H1 (cell line): ENCODE measurements around the gene CASR. TPM values are rescaled to one million over a fixed set of nuclear protein-coding genes. Genes with fewer than 3 reads are reported as not detected.

Source experiments
- CTCF ChIA-PET: fragments of 300-600 bp; sonication (Branson Sonifier 250); formaldehyde crosslinking; loops from one replicate; lab custom pipeline; 2021; ENCODE audit not compliant: partially characterized antibody; lab: Charles Lee
- POLR2A ChIA-PET: fragments of 300-600 bp; sonication (Branson Sonifier 250); formaldehyde crosslinking; loops from one replicate; lab custom pipeline; 2021; ENCODE audit warnings: inconsistent platforms; ENCODE audit not compliant: partially characterized antibody; lab: Charles Lee
- DNase-seq, 2 experiments: peaks; one replicate each; pipeline versions ENCODE4 v3.0.0 to v3.0.0-alpha.2; 2010 to 2022; ENCODE audit warnings: low spot score in 2 of 2, low read depth in 1 of 2, mixed read lengths in 1 of 2
- FAIRE-seq: peaks from 2 replicates; lab custom pipeline; 2011; peaks lifted over from hg19 to GRCh38; lab: Jason Lieb, UNC
- H2AFZ ChIP-seq: 2 replicates; pipeline ENCODE4 v1.8.1; 2012; ENCODE audit warnings: low read length, inconsistent platforms
- H2AK5ac ChIP-seq: 2 replicates; pipeline ENCODE4 v1.6.1; 2013; ENCODE audit warnings: low read depth, low read length
- H2BK120ac ChIP-seq: replicated peaks from 2 replicates; pipeline ENCODE3; 2013; ENCODE audit warnings: low read depth, low read length, inconsistent platforms
- H2BK12ac ChIP-seq: 2 replicates; pipeline ENCODE4 v1.6.1; 2013; ENCODE audit warnings: low read depth, low read length
- H2BK15ac ChIP-seq: 2 replicates; pipeline ENCODE4 v1.6.1; 2013; ENCODE audit warnings: low read length
- H2BK20ac ChIP-seq: 2 replicates; pipeline ENCODE4 v1.6.1; 2013; ENCODE audit warnings: low read length
- H2BK5ac ChIP-seq: 2 replicates; pipeline ENCODE4 v1.6.1; 2013; ENCODE audit warnings: low read depth, low read length
- H3K14ac ChIP-seq: 2 replicates; pipeline ENCODE4 v1.6.1; 2013; ENCODE audit warnings: inconsistent platforms; ENCODE audit not compliant: insufficient read length
- H3K18ac ChIP-seq: 2 replicates; pipeline ENCODE4 v1.6.1; 2013; ENCODE audit warnings: low read length; ENCODE audit errors: extremely low read depth
- H3K23ac ChIP-seq: 2 replicates; pipeline ENCODE4 v1.6.1; 2013; ENCODE audit warnings: inconsistent platforms; ENCODE audit not compliant: insufficient read length
- H3K23me2 ChIP-seq: 2 replicates; pipeline ENCODE4 v1.6.1; 2013; ENCODE audit warnings: low read depth, low read length
- H3K27ac ChIP-seq: 2 replicates; pipeline ENCODE4 v1.6.1; 2011; ENCODE audit warnings: low read depth, low read length, inconsistent platforms
- H3K27me3 ChIP-seq, 4 experiments: replicated peaks in 1 of 4; 1 replicate in 1 of 4; 2 replicates in 3 of 4; pipeline versions ENCODE4 v1.6.1 to v1.8.1; 2011 to 2013; ENCODE audit warnings: low read length in 3 of 4, mild to moderate bottlenecking in 3 of 4, inconsistent platforms in 2 of 4, mixed read lengths in 2 of 4, moderate library complexity in 1 of 4; ENCODE audit not compliant: control insufficient read depth in 3 of 4, insufficient read depth in 3 of 4; ENCODE audit errors: extremely low read depth in 1 of 4
- H3K36me3 ChIP-seq, 4 experiments: 2 replicates each; pipeline versions ENCODE4 v1.6.1 to v1.8.1; 2011 to 2013; ENCODE audit warnings: mild to moderate bottlenecking in 4 of 4, low read length in 3 of 4, moderate library complexity in 2 of 4, control low read depth in 1 of 4, inconsistent platforms in 1 of 4; ENCODE audit not compliant: insufficient read depth in 4 of 4, control insufficient read depth in 2 of 4
- H3K4ac ChIP-seq: replicated peaks from 2 replicates; pipeline ENCODE3; 2013; ENCODE audit warnings: low read length, low read depth, mixed read lengths, inconsistent platforms; ENCODE audit not compliant: insufficient read length
- H3K4me1 ChIP-seq, 4 experiments: replicated peaks in 1 of 4; 1 replicate in 1 of 4; 2 replicates in 3 of 4; pipeline versions ENCODE4 v1.6.1 to v1.8.1; 2011 to 2013; ENCODE audit warnings: low read length in 3 of 4, inconsistent platforms in 2 of 4, mixed read lengths in 1 of 4; ENCODE audit not compliant: insufficient read depth in 4 of 4, control insufficient read depth in 3 of 4
- H3K4me2 ChIP-seq, 2 experiments: 2 replicates each; pipeline versions ENCODE4 v1.6.1 to v1.8.1; 2011 to 2013; ENCODE audit warnings: low read depth in 2 of 2, low read length in 2 of 2, control low read depth in 1 of 2, inconsistent platforms in 1 of 2, mild to moderate bottlenecking in 1 of 2; ENCODE audit not compliant: insufficient read depth in 1 of 2
- H3K4me3 ChIP-seq, 4 experiments: fragments of 200-600, 300-600 bp in 1 of 4; sonication (generic), shearing (Covaris generic), sonication (Bioruptor Twin) in 1 of 4; 2 replicates each; pipeline versions ENCODE4 v1.5.1 to v1.8.1; 2011 to 2016; ENCODE audit warnings: low read length in 4 of 4, low read depth in 3 of 4, control low read depth in 2 of 4, inconsistent platforms in 2 of 4, mild to moderate bottlenecking in 2 of 4, mixed read lengths in 1 of 4, moderate library complexity in 1 of 4; ENCODE audit not compliant: insufficient read depth in 2 of 4; ENCODE audit errors: extremely low read depth in 1 of 4
- H3K56ac ChIP-seq: replicated peaks from 2 replicates; pipeline ENCODE3; 2013; ENCODE audit warnings: low read depth, mild to moderate bottlenecking, mixed read lengths, low read length, inconsistent platforms; ENCODE audit not compliant: insufficient read length
- H3K79me1 ChIP-seq: 2 replicates; pipeline ENCODE4 v1.6.1; 2013; ENCODE audit warnings: low read depth, low read length, control low read depth
- H3K79me2 ChIP-seq, 2 experiments: 2 replicates each; pipeline versions ENCODE4 v1.6.1 to v1.8.1; 2012 to 2013; ENCODE audit warnings: low read length in 2 of 2, mild to moderate bottlenecking in 2 of 2, inconsistent platforms in 1 of 2; ENCODE audit not compliant: insufficient read depth in 2 of 2, control insufficient read depth in 1 of 2
- H3K9ac ChIP-seq, 4 experiments: replicated peaks in 1 of 4; 1 replicate in 1 of 4; 2 replicates in 3 of 4; pipeline versions ENCODE4 v1.6.1 to v1.8.1; 2011 to 2013; ENCODE audit warnings: low read depth in 3 of 4, low read length in 3 of 4, control low read depth in 2 of 4, mild to moderate bottlenecking in 2 of 4, moderate library complexity in 2 of 4, inconsistent platforms in 1 of 4; ENCODE audit errors: extremely low read depth in 1 of 4
- H3K9me3 ChIP-seq, 2 experiments: 2 replicates each; pipeline versions ENCODE4 v1.6.1 to v1.8.1; 2012 to 2013; ENCODE audit warnings: mild to moderate bottlenecking in 2 of 2, moderate library complexity in 2 of 2, control low read depth in 1 of 2, inconsistent platforms in 1 of 2, low read depth in 1 of 2, low read length in 1 of 2, mixed read lengths in 1 of 2; ENCODE audit not compliant: insufficient read depth in 2 of 2
- H4K20me1 ChIP-seq, 2 experiments: replicated peaks in 1 of 2; 2 replicates each; pipeline versions ENCODE3 to v1.8.1; 2011 to 2013; ENCODE audit warnings: inconsistent platforms in 2 of 2, low read length in 2 of 2, mild to moderate bottlenecking in 1 of 2; ENCODE audit not compliant: insufficient read depth in 2 of 2, control insufficient read depth in 1 of 2
- H4K5ac ChIP-seq: 2 replicates; pipeline ENCODE4 v1.6.1; 2013; ENCODE audit warnings: low read length, low read depth, mixed read lengths, inconsistent platforms; ENCODE audit not compliant: insufficient read length
- H4K8ac ChIP-seq: 2 replicates; pipeline ENCODE4 v1.8.0; 2013; ENCODE audit warnings: mild to moderate bottlenecking, moderate library complexity, low read length, inconsistent platforms; ENCODE audit not compliant: insufficient read depth; ENCODE audit errors: extremely low read depth
- H4K91ac ChIP-seq: replicated peaks from 2 replicates; pipeline ENCODE3; 2013; ENCODE audit warnings: low read length, mixed read lengths, inconsistent platforms; ENCODE audit not compliant: insufficient read length
- BCL11A ChIP-seq, 2 experiments: IDR thresholded peaks; one replicate each; pipeline ENCODE4 v1.6.1; 2011; ENCODE audit warnings: low read depth in 2 of 2, low read length in 2 of 2, mild to moderate bottlenecking in 2 of 2
- EGR1 ChIP-seq: IDR thresholded peaks from 2 replicates; pipeline ENCODE4 v1.6.1; 2011; ENCODE audit warnings: low read depth, low read length, borderline replicate concordance
- EZH2 ChIP-seq: fragments of 200-600 bp; sonication (generic); IDR thresholded peaks from 2 replicates; pipeline ENCODE4 v1.7.1; 2012; ENCODE audit warnings: low read depth, mild to moderate bottlenecking, moderate library complexity, low read length, inconsistent platforms; ENCODE audit not compliant: severe bottlenecking
- HDAC6 ChIP-seq: IDR thresholded peaks from one replicate; pipeline ENCODE4 v1.7.1; 2012; ENCODE audit warnings: low read depth, mild to moderate bottlenecking, inconsistent platforms, low read length, moderate library complexity
- SIRT6 ChIP-seq: IDR thresholded peaks from one replicate; pipeline ENCODE4 v1.7.1; 2012; ENCODE audit warnings: low read length, inconsistent platforms
- SP1 ChIP-seq: IDR thresholded peaks from 2 replicates; pipeline ENCODE4 v1.6.1; 2011; ENCODE audit warnings: low read depth, low read length
- YY1 ChIP-seq: IDR thresholded peaks from 2 replicates; pipeline ENCODE4 v1.6.1; 2011; ENCODE audit warnings: low read depth, mild to moderate bottlenecking, low read length
- ZNF274 ChIP-seq: IDR thresholded peaks from 2 replicates; pipeline ENCODE4 v1.7.0; 2012; ENCODE audit warnings: low read length, borderline replicate concordance; ENCODE audit errors: extremely low read depth
- WGBS, 2 experiments: shearing (Covaris generic) in 1 of 2; methylation state at CpG; one replicate each; pipeline versions ENCODE4 v1.1.6 to v1.1.7; 2013 to 2015; ENCODE audit warnings: low lambda C conversion rate in 2 of 2, mixed read lengths in 2 of 2, inconsistent platforms in 1 of 2, low coverage in 1 of 2, missing lambda C conversion rate in 1 of 2; ENCODE audit not compliant: insufficient replicate concordance in 2 of 2, insufficient coverage in 1 of 2, insufficient read length in 1 of 2; ENCODE audit errors: extremely low coverage in 1 of 2, missing lambda C conversion rate in 1 of 2; 5-methylcytosine and 5-hydroxymethylcytosine counted together
- polyA plus RNA-seq, 7 experiments: library from polyadenylated mRNA; depleted of rRNA in 3 of 7; stranded (reverse) in 5 of 7; unstranded in 2 of 7; fragments of >200 nt in 5 of 7; fragments of 200-250 nt in 2 of 7; gene quantifications; 1 replicate in 5 of 7; 2 replicates in 1 of 7; 4 replicates in 1 of 7; pipeline versions ENCODE4 v1.2.1 to v1.2.3, GENCODE V29; 2011 to 2013; ENCODE audit warnings: missing spikeins in 2 of 7, mixed read lengths in 2 of 7
- total RNA-seq: library from RNA; stranded (reverse); fragmentation: NEBNext Ultra II Directional; extraction: Animal tissue kit (Norgen Biotek cat#: 25700); gene quantifications from 2 replicates; pipeline ENCODE4 v1.2.1, GENCODE V29; 2021
- TF ChIP-seq, protein P1 (sequence below): IDR thresholded peaks from 2 replicates; pipeline ENCODE4 v1.6.1; 2012; ENCODE audit warnings: inconsistent platforms

Gene CASR
- total and polyA plus RNA-seq, 2 of the 8 experiments (the other 6 are each of a cell fraction or from before 2014, with no cell fraction given) = 0.36 to 0.58 TPM

DNA sequence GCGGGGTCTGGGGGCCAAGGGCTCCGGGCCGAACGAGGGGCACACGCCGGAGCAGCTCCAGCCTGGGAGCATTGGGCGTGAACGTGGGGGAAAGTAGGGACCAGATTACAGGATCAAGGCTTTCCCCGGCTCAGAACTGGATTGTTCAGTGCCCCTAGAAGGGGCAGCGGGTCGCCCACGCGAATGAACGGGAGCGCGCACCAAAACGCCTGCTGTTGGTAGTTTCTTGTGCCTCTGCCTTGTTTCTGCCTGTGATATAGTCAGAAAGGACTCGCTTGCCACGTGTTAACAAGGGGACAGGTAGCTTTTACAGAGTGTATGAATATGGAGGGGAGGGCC is 1.1 kb downstream of the CASR start:
- Histone ChIP-seq H3K4me3 (peak overlapping the region; percentile 52 to 76 (median 70)), H3K36me3 (no peaks in the 10 kb centered on the region), H4K5ac (no peak overlapping the region), H2BK5ac (no peak overlapping the region), H3K14ac (no peak overlapping the region), H3K56ac (no peak overlapping the region), H4K91ac (no peak overlapping the region), H2BK120ac (no peak overlapping the region), H3K18ac (no peak overlapping the region; the same call in 1 of the 2 replicates), H3K23me2 (peaks cover 6% of the 10 kb centered on the region; the same call in 1 of the 2 replicates), H2BK12ac (no peak overlapping the region), H4K20me1 (no peaks in the 10 kb centered on the region), H3K4ac (no peak overlapping the region), H2AFZ (peak overlapping the region; percentile 54), H2BK20ac (no peak overlapping the region; the same call in 1 of the 2 replicates), H3K27me3 (peaks cover 0 to 44% (median 35%) of the 10 kb centered on the region in 4 experiments; a peak in 6 of 7 replicates), H3K23ac (no peak overlapping the region), H2BK15ac (no peak overlapping the region), H3K27ac (no peak overlapping the region), H4K8ac (no peak overlapping the region; the same call in 1 of the 2 replicates), H3K9ac (no peak overlapping the region; a peak in 1 of 7 replicates), H2AK5ac (no peak overlapping the region), H3K4me2 (peak overlapping the region; percentile 88 to 96), H3K79me1 (no peaks in the 10 kb centered on the region), H3K79me2 (no peaks in the 10 kb centered on the region), H3K4me1 (no peaks in the 10 kb centered on the region; a peak in 1 of 7 replicates), H3K9me3 (no peaks in the 10 kb centered on the region)
- CTCF ChIA-PET = interaction anchor here (0.7 to 1.6 kb wide), 5 partner anchors 9 to 1245 kb away, joined by 3 to 4 read pairs (median 3); no protein-coding TSS in a partner anchor
- DNase-seq = no peak
- POLR2A ChIA-PET = interaction anchor here (1.6 kb wide), 1 partner anchor 32 kb away, joined by 3 read pairs; no protein-coding TSS in a partner anchor
- WGBS, 2 experiments = 14% methylated on average over 11 of the region's 19 CpGs; no CpG with 5 or more reads in 1 of the 2 experiments
- no peak for FAIRE-seq
- TF ChIP-seq EGR1 = peak; percentile 79
- TF ChIP-seq, protein P1, sequence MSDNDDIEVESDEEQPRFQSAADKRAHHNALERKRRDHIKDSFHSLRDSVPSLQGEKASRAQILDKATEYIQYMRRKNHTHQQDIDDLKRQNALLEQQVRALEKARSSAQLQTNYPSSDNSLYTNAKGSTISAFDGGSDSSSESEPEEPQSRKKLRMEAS = no peak
- TF ChIP-seq BCL11A (IDR thresholded peaks at IDR 0.05; ENCODE audit: low read depth in 2 of 2, low read length in 2 of 2) = no peak
- TF ChIP-seq YY1 = no peak
- TF ChIP-seq EZH2 = no peak
- TF ChIP-seq HDAC6 = no peak
- no peak for TF ChIP-seq SP1
- no peak for TF ChIP-seq SIRT6
- no peak for TF ChIP-seq ZNF274
- TF ChIP-seq, all 59 proteins: peak for 1
